SK-N-SH treated with all-trans-retinoic acid at 6 μM for 48 hours (cell line): ENCODE results near the gene SNRNP48.
A peak's percentile ranks its signal among the peaks of the same experiment; 100 is the strongest.

Source experiments
- ATAC-seq: fragments of 200-7000 bp; cut with Tn5 transposase; 3 replicates; pipeline ENCODE4 v1.9.1; 2020; ENCODE audit warnings: mild to moderate bottlenecking, moderate library complexity
- ARNTL ChIP-seq: fragments of 450-650 bp; formaldehyde crosslinking; IDR thresholded peaks from 2 replicates; pipeline ENCODE4 v1.5.0; 2020; ENCODE audit warnings: low read depth, mild to moderate bottlenecking, moderate library complexity, borderline replicate concordance
- CREB5 ChIP-seq: fragments of 250-450 bp; sonication (Bioruptor Pico); IDR thresholded peaks from 2 replicates; pipeline ENCODE4 v1.5.1; 2020; ENCODE audit warnings: low read depth, mild to moderate bottlenecking, moderate library complexity
- CSDC2 ChIP-seq: fragments of 250-450 bp; sonication (Bioruptor Pico); IDR thresholded peaks from 2 replicates; pipeline ENCODE4 v1.5.0; 2020; ENCODE audit warnings: mild to moderate bottlenecking, moderate library complexity
- CSRNP3 ChIP-seq: fragments of 250-450 bp; sonication (Bioruptor Pico); IDR thresholded peaks from 2 replicates; pipeline ENCODE4 v1.5.1; 2021; ENCODE audit warnings: mild to moderate bottlenecking, moderate library complexity
- ESRRG ChIP-seq: fragments of 250-450 bp; sonication (Bioruptor Pico); IDR thresholded peaks from 2 replicates; pipeline ENCODE4 v1.6.1; 2021; ENCODE audit warnings: mild to moderate bottlenecking
- ISL1 ChIP-seq: fragments of 250-450 bp; sonication (Bioruptor Pico); IDR thresholded peaks from 2 replicates; pipeline ENCODE4 v2.1.2; 2022; ENCODE audit warnings: mild to moderate bottlenecking, moderate library complexity
- OSR1 ChIP-seq: fragments of 250-450 bp; sonication (Bioruptor Pico); IDR thresholded peaks from 2 replicates; pipeline ENCODE4 v1.8.0; 2022; ENCODE audit warnings: moderate library complexity, mild to moderate bottlenecking, inconsistent platforms
- PATZ1 ChIP-seq: fragments of 250-450 bp; sonication (Bioruptor Pico); IDR thresholded peaks from 2 replicates; pipeline ENCODE4 v1.8.0; 2020; ENCODE audit warnings: mild to moderate bottlenecking, moderate library complexity, borderline replicate concordance
- POU6F1 ChIP-seq: fragments of 250-450 bp; sonication (Bioruptor Pico); IDR thresholded peaks from 2 replicates; pipeline ENCODE4 v1.8.0; 2021; ENCODE audit warnings: low read depth, mild to moderate bottlenecking, moderate library complexity, borderline replicate concordance
- PPARA ChIP-seq: fragments of 250-450 bp; sonication (Bioruptor Pico); IDR thresholded peaks from 2 replicates; pipeline ENCODE4 v1.5.0; 2020; ENCODE audit warnings: mild to moderate bottlenecking, borderline replicate concordance
- RARB ChIP-seq: fragments of 250-450 bp; sonication (Bioruptor Pico); IDR thresholded peaks from 2 replicates; pipeline ENCODE4 v1.8.0; 2021; ENCODE audit warnings: mild to moderate bottlenecking, moderate library complexity
- SNAI2 ChIP-seq: fragments of 250-450 bp; sonication (Bioruptor Pico); IDR thresholded peaks from 2 replicates; pipeline ENCODE4 v1.5.0; 2020; ENCODE audit warnings: mild to moderate bottlenecking, moderate library complexity
- TCF4 ChIP-seq: fragments of 250-450 bp; sonication (Bioruptor Pico); IDR thresholded peaks from 2 replicates; pipeline ENCODE4 v1.8.0; 2021; ENCODE audit warnings: mild to moderate bottlenecking, moderate library complexity, borderline replicate concordance
- TOX ChIP-seq: fragments of 250-450 bp; sonication (Bioruptor Pico); IDR thresholded peaks from 2 replicates; pipeline ENCODE4 v1.8.0; 2021; ENCODE audit warnings: mild to moderate bottlenecking, moderate library complexity, borderline replicate concordance
- ZC3H10 ChIP-seq: fragments of 250-450 bp; sonication (Bioruptor Pico); IDR thresholded peaks from 2 replicates; pipeline ENCODE4 v1.5.1; 2021; ENCODE audit warnings: mild to moderate bottlenecking, moderate library complexity
- ZFP3 ChIP-seq: fragments of 250-450 bp; sonication (Bioruptor Pico); IDR thresholded peaks from 2 replicates; pipeline ENCODE4 v1.5.0; 2020; ENCODE audit warnings: mild to moderate bottlenecking, moderate library complexity
- ZFP30 ChIP-seq: fragments of 450-650 bp; formaldehyde crosslinking; IDR thresholded peaks from 2 replicates; pipeline ENCODE4 v1.5.0; 2022; ENCODE audit warnings: mild to moderate bottlenecking, moderate library complexity
- ZNF565 ChIP-seq: fragments of 450-650 bp; formaldehyde crosslinking; conservative IDR thresholded peaks from 2 replicates; pipeline ENCODE4 v1.5.0; 2020; ENCODE audit warnings: low read depth, mild to moderate bottlenecking, moderate library complexity
- ZNF70 ChIP-seq: fragments of 450-650 bp; formaldehyde crosslinking; IDR thresholded peaks from 2 replicates; pipeline ENCODE4 v1.5.0; 2020; ENCODE audit warnings: mild to moderate bottlenecking, moderate library complexity
- ZNF8 ChIP-seq: fragments of 450-650 bp; formaldehyde crosslinking; IDR thresholded peaks from 2 replicates; pipeline ENCODE4 v1.5.0; 2020; ENCODE audit warnings: mild to moderate bottlenecking, moderate library complexity

SNRNP48 gene

GRCh38 chr6:7639427-7639826 lies 49.4 kb downstream of the SNRNP48 start:
- no peak for ATAC-seq

GRCh38 chr6:7640016-7640415 lies 50.0 kb downstream of the SNRNP48 start:
- ATAC-seq: no peak
- no peak for TF ChIP-seq OSR1 (CRISPR knock-in tag)
- no peak for TF ChIP-seq ISL1 (CRISPR knock-in tag)
- TF ChIP-seq TCF4: no peak
- TF ChIP-seq ZNF70 (CRISPR knock-in tag): no peak
- TF ChIP-seq PATZ1: no peak
- TF ChIP-seq ESRRG (CRISPR knock-in tag): no peak
- TF ChIP-seq ARNTL: no peak
- TF ChIP-seq ZC3H10 (CRISPR knock-in tag): no peak
- no peak for TF ChIP-seq SNAI2 (CRISPR knock-in tag)
- TF ChIP-seq PPARA (CRISPR knock-in tag): no peak
- no peak for TF ChIP-seq ZFP3
- TF ChIP-seq RARB (CRISPR knock-in tag): no peak
- TF ChIP-seq ZNF8 (CRISPR knock-in tag): no peak
- no peak for TF ChIP-seq CSRNP3
- TF ChIP-seq ZFP30 (CRISPR knock-in tag): no peak
- TF ChIP-seq CREB5 (CRISPR knock-in tag): no peak
- TF ChIP-seq, all 23 proteins: peak for 0

More at GRCh38 chr6:7639427-7639826, 49.4 kb downstream of the SNRNP48 start:
- TF ChIP-seq POU6F1 (CRISPR knock-in tag) (no peak), CREB5 (CRISPR knock-in tag) (no peak), PPARA (CRISPR knock-in tag) (no peak), CSDC2 (CRISPR knock-in tag) (no peak), CSRNP3 (no peak), RARB (CRISPR knock-in tag) (no peak), ZNF8 (CRISPR knock-in tag) (no peak)
- TF ChIP-seq, all 23 proteins: peak for 0

GRCh38 chr6:7640607-7641577 lies 50.9 kb downstream of the SNRNP48 start:
- TF ChIP-seq TOX (CRISPR knock-in tag) (no peak), CREB5 (CRISPR knock-in tag) (peak; percentile 17; the same call in 1 of the 2 replicates), PATZ1 (0 out of 2 replicates have a peak, but pooled peaks have one; percentile 66), ZNF565 (CRISPR knock-in tag) (no peak), RARB (CRISPR knock-in tag) (no peak), ZFP3 (peak; percentile 61), TCF4 (0 out of 2 replicates have a peak, but pooled peaks have one; percentile 21), ISL1 (CRISPR knock-in tag) (peak; percentile 81)
- ATAC-seq: peak; percentile 66
